Panc1 (cell line): ENCODE data around the gene SYNGR2. TPM values are rescaled to one million over a fixed set of nuclear protein-coding genes. Genes with fewer than 3 reads are reported as not detected.

Experiments used
- ATAC-seq: fragments of 200-7000 bp; cut with Tn5 transposase; 2 replicates; pipeline ENCODE4 v1.9.1; 2020; ENCODE audit warnings: mild to moderate bottlenecking, moderate library complexity
- BruUV-seq: library from RNA; stranded (reverse); fragments of 400-500 nt; replicated peaks from 2 replicates; lab custom pipeline; 2021; lab: Mats Ljungman, UMichigan
- CTCF ChIA-PET: fragments of 300-600 bp; sonication (Branson Sonifier 250); formaldehyde crosslinking; loops from one replicate; lab custom pipeline; 2022; ENCODE audit warnings: antibody characterized with exemption; lab: Charles Lee
- POLR2A ChIA-PET: fragments of 300-600 bp; sonication (Branson Sonifier 250); formaldehyde crosslinking; loops from one replicate; lab custom pipeline; 2022; ENCODE audit warnings: antibody characterized with exemption; lab: Charles Lee
- DNase-seq: peaks from one replicate; pipeline ENCODE4 v3.0.0-alpha.2; 2010; ENCODE audit warnings: low read depth, low spot score
- H3K27ac ChIP-seq: 2 replicates; pipeline ENCODE4 v1.5.1; 2011; ENCODE audit warnings: mild to moderate bottlenecking, low read length, inconsistent platforms
- H3K27me3 ChIP-seq: fragments of 200-500 bp; sonication (Bioruptor generic); 2 replicates; pipeline ENCODE4 v1.6.0; 2014; ENCODE audit warnings: low read length, inconsistent platforms; ENCODE audit not compliant: control insufficient read depth, insufficient read depth
- H3K36me3 ChIP-seq: fragments of 200-500 bp; sonication (Bioruptor generic); 2 replicates; pipeline ENCODE4 v1.5.1; 2014; ENCODE audit warnings: inconsistent platforms, mild to moderate bottlenecking, low read length, moderate library complexity; ENCODE audit not compliant: control insufficient read depth, insufficient read depth
- H3K4me1 ChIP-seq: 2 replicates; pipeline ENCODE4 v1.5.1; 2011; ENCODE audit warnings: inconsistent platforms, mild to moderate bottlenecking, low read length, moderate library complexity; ENCODE audit not compliant: control insufficient read depth, insufficient read depth
- H3K4me3 ChIP-seq, 2 experiments: 2 replicates each; pipeline ENCODE4 v1.5.1; 2011 to 2012; ENCODE audit warnings: low read depth in 2 of 2, low read length in 2 of 2, mild to moderate bottlenecking in 2 of 2, inconsistent platforms in 1 of 2, moderate library complexity in 1 of 2
- H3K9me3 ChIP-seq: fragments of 200-500 bp; sonication (Bioruptor generic); 2 replicates; pipeline ENCODE4 v1.5.1; 2014; ENCODE audit warnings: low read depth, mild to moderate bottlenecking, inconsistent platforms, low read length, moderate library complexity; ENCODE audit not compliant: control insufficient read depth, insufficient read depth
- POLR2AphosphoS5 ChIP-seq: IDR thresholded peaks from 2 replicates; pipeline ENCODE4 v1.6.1; 2012; ENCODE audit warnings: mild to moderate bottlenecking, low read depth, low read length, moderate library complexity
- SIN3A ChIP-seq: IDR thresholded peaks from 2 replicates; pipeline ENCODE4 v1.6.1; 2012; ENCODE audit warnings: low read depth, mild to moderate bottlenecking, low read length, moderate library complexity, borderline replicate concordance; ENCODE audit not compliant: insufficient read depth
- TCF7L2 ChIP-seq: IDR thresholded peaks from 2 replicates; pipeline ENCODE4 v1.6.1; 2011; ENCODE audit warnings: mild to moderate bottlenecking, low read depth, low read length, inconsistent platforms
- in situ Hi-C: cut with HindIII; loops from 2 replicates; pipeline ENCODE4 v1.10.0; 2016; ENCODE audit warnings: low sequenced_read_pairs, low pct_unique_long_range_greater_than_20kb
- intact Hi-C: fragments of 100-400 bp; cut with micrococcal nuclease; formaldehyde crosslinking; loops from one replicate; pipeline ENCODE4 v1.10.0; 2022; ENCODE audit not compliant: unreplicated experiment
- total RNA-seq: library from RNA; stranded (reverse); gene quantifications from one replicate; pipeline ENCODE4 v1.2.1, GENCODE V29; 2021; ENCODE audit not compliant: unreplicated experiment
- TF ChIP-seq, protein P1 (sequence below), 2 experiments: IDR thresholded peaks; 2 replicates each; pipeline ENCODE4 v1.6.1; 2011 to 2012; ENCODE audit warnings: low read depth in 2 of 2, control low read depth in 1 of 2, low read length in 1 of 2, mild to moderate bottlenecking in 1 of 2, moderate library complexity in 1 of 2; ENCODE audit not compliant: insufficient read depth in 1 of 2
- TF ChIP-seq, protein P2 (sequence below): fragments of 450-650 bp; IDR thresholded peaks from 2 replicates; pipeline ENCODE4 v1.5.1; 2017; ENCODE audit warnings: mild to moderate bottlenecking

SYNGR2 gene
- total RNA-seq, 1 experiment from 2014 or later = 204 TPM

DNA sequence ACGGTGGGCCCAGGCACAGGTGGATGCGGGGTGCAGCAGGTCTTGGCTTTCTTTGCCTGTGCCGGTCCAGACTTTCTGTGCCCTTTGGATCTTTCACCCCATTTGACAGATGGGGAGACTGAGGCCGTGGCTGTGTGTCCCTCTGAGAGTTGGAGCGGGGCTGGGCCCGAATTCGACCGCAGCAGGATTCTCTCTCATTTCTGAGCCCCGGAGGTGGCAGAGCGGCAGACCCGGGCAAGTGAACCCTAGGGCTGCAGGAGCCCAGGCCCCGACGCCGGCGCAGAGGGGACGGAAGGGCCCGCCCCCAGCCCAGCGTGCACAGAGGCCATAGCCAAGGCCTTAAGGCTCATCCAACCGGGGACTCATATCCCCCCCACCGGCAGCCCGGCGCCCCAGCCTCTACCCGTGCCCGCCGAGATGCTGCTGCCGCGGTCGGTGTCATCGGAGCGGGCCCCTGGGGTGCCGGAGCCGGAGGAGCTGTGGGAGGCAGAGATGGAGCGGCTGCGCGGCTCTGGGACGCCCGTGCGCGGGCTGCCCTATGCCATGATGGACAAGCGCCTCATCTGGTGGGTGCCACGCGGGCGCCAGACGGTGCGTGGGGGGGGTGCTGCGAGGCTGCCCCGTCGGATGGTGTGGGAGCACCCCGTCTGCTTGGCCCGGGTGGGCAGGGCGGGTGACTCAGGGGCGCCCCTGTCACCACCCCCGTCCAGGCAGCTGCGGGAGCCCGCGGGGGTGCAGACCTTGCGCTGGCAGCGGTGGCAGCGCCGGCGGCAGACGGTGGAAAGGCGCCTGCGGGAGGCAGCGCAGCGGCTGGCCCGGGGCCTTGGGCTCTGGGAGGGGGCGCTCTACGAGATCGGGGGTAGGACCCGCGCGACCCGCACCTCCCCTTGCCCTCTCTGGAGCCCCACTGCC is 37.0 kb upstream of the SYNGR2 start:
- TF ChIP-seq TCF7L2 (no peak), SIN3A (no peak), POLR2AphosphoS5 (no peak)
- TF ChIP-seq, protein P1, sequence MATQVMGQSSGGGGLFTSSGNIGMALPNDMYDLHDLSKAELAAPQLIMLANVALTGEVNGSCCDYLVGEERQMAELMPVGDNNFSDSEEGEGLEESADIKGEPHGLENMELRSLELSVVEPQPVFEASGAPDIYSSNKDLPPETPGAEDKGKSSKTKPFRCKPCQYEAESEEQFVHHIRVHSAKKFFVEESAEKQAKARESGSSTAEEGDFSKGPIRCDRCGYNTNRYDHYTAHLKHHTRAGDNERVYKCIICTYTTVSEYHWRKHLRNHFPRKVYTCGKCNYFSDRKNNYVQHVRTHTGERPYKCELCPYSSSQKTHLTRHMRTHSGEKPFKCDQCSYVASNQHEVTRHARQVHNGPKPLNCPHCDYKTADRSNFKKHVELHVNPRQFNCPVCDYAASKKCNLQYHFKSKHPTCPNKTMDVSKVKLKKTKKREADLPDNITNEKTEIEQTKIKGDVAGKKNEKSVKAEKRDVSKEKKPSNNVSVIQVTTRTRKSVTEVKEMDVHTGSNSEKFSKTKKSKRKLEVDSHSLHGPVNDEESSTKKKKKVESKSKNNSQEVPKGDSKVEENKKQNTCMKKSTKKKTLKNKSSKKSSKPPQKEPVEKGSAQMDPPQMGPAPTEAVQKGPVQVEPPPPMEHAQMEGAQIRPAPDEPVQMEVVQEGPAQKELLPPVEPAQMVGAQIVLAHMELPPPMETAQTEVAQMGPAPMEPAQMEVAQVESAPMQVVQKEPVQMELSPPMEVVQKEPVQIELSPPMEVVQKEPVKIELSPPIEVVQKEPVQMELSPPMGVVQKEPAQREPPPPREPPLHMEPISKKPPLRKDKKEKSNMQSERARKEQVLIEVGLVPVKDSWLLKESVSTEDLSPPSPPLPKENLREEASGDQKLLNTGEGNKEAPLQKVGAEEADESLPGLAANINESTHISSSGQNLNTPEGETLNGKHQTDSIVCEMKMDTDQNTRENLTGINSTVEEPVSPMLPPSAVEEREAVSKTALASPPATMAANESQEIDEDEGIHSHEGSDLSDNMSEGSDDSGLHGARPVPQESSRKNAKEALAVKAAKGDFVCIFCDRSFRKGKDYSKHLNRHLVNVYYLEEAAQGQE (IDR thresholded peaks at IDR 0.05; ENCODE audit: insufficient read depth in 1 of 2, low read depth in 2 of 2, low read length in 1 of 2) = no peak
- TF ChIP-seq, protein P2, sequence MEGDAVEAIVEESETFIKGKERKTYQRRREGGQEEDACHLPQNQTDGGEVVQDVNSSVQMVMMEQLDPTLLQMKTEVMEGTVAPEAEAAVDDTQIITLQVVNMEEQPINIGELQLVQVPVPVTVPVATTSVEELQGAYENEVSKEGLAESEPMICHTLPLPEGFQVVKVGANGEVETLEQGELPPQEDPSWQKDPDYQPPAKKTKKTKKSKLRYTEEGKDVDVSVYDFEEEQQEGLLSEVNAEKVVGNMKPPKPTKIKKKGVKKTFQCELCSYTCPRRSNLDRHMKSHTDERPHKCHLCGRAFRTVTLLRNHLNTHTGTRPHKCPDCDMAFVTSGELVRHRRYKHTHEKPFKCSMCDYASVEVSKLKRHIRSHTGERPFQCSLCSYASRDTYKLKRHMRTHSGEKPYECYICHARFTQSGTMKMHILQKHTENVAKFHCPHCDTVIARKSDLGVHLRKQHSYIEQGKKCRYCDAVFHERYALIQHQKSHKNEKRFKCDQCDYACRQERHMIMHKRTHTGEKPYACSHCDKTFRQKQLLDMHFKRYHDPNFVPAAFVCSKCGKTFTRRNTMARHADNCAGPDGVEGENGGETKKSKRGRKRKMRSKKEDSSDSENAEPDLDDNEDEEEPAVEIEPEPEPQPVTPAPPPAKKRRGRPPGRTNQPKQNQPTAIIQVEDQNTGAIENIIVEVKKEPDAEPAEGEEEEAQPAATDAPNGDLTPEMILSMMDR = no peak
- no peaks in the 10 kb centered on the region for H3K27me3 ChIP-seq
- peaks cover 31% of the 10 kb centered on the region for H3K4me1 ChIP-seq
- peaks cover 2% of the 10 kb centered on the region; the same call in 1 of the 2 replicates for H3K36me3 ChIP-seq
- ChIA-PET POLR2A (no interaction called here), CTCF (interaction anchor here (0.6 to 0.7 kb wide), 2 partner anchors 48 to 118 kb away, joined by 3 to 4 read pairs; no protein-coding TSS in a partner anchor)
- no peak overlapping the region for H3K27ac ChIP-seq
- H3K9me3 ChIP-seq = no peaks in the 10 kb centered on the region
- in situ Hi-C loops = no loop called here
- no TSS peak for BruUV-seq
- ATAC-seq (no peak), DNase-seq (no peak)
- intact Hi-C loops = no loop called here
- no peak overlapping the region for H3K4me3 ChIP-seq

DNA sequence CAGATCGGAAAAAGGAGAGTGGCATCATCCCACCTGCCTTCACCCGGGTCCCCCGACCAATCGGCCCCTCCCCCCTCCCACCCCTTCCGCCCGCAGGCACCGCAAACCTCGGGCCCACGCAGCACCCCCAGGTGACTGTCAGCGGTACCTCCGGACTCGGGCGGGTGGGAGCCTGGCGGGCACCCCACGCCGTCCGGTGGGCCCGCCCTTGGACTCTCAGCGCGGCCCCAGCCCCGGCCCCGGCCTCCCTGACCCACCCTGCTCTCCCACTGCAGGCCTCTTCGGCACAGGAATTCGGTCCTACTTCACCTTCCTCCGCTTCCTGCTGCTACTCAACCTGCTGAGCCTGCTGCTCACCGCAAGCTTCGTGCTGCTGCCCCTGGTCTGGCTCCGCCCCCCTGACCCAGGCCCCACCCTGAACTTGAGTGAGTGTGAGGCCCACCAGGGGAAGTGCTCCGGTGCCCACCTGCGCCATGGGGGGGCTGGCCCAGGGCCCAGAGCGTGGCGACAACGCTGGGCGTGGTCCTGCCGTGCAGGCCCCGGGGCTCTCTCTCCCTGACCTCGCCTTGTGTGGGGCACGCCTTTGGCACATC is 36.2 kb upstream of the SYNGR2 start:
- H3K9me3 ChIP-seq = no peaks in the 10 kb centered on the region
- H3K4me3 ChIP-seq = no peak overlapping the region
- intact Hi-C loops (no loop called here), in situ Hi-C loops (no loop called here)
- TF ChIP-seq SIN3A (no peak), TCF7L2 (no peak), POLR2AphosphoS5 (no peak)
- TF ChIP-seq, protein P1 (IDR thresholded peaks at IDR 0.05; ENCODE audit: insufficient read depth in 1 of 2, low read depth in 2 of 2, low read length in 1 of 2) = no peak
- TF ChIP-seq, protein P2 = no peak
- ATAC-seq (no peak), DNase-seq (no peak)
- H3K36me3 ChIP-seq = peaks cover 2% of the 10 kb centered on the region; the same call in 1 of the 2 replicates
- POLR2A ChIA-PET = no interaction called here
- H3K4me1 ChIP-seq = peaks cover 23% of the 10 kb centered on the region
- no peak overlapping the region for H3K27ac ChIP-seq
- no peaks in the 10 kb centered on the region for H3K27me3 ChIP-seq
- no TSS peak for BruUV-seq
- CTCF ChIA-PET = interaction anchor here (0.6 kb wide), 1 partner anchor 117 kb away, joined by 4 read pairs; no protein-coding TSS in a partner anchor
